Stimulated activated CD8-positive, alpha-beta memory T cell treated with anti-CD3 and anti-CD28 coated beads, Interleukin-4, amount 100 ng/mL, for 4 hours (primary cell): ENCODE results near the gene TLE6.
"Not testable (repeated sequence)": the region's sequence is repeated elsewhere in the genome, so short reads cannot be mapped to it uniquely, and the experiment has no call there.

Source experiments
- DNase-seq, 2 donors: peaks; one replicate each; pipeline ENCODE4 v3.0.0-alpha.2; 2020; ENCODE audit warnings: low read depth in 2 of 2, low spot score in 1 of 2

The TLE6 gene

GRCh38 chr19:2977001-2977745 lies at the start of gene TLE6:
Gene TLE6 (plus strand): TSS chr19:2977564. CDS start chr19:2978234, 670 bp downstream.
- peak; percentile 79 to 86 for DNase-seq

- DNase-seq: no peak
These were observed 43.9 kb upstream of the TLE6 start for GRCh38 chr19:2933490-2933910.

GRCh38 chr19:2935863-2936262 lies 41.5 kb upstream of the TLE6 start:
- not testable (repeated sequence) for DNase-seq

- DNase-seq: no peak
These were observed 34.3 kb upstream of the TLE6 start for GRCh38 chr19:2942928-2943640.

GRCh38 chr19:2944403-2944774 lies 33.0 kb upstream of the TLE6 start:
- DNase-seq: no peak

- DNase-seq: peak; percentile 98 to 99
These were observed 32.4 kb upstream of the TLE6 start, which contains the start of gene ZNF77 for GRCh38 chr19:2944775-2945574. Gene ZNF77 (minus strand): TSS chr19:2944971. CDS start chr19:2944840, 131 bp downstream.

- no peak for DNase-seq
These were observed 31.7 kb upstream of the TLE6 start for GRCh38 chr19:2945575-2946184.

GRCh38 chr19:2949939-2950285 lies 27.5 kb upstream of the TLE6 start:
- no peak for DNase-seq

- peak; percentile 100 for DNase-seq
These were observed 26.9 kb upstream of the TLE6 start for GRCh38 chr19:2950286-2951124.

- no peak for DNase-seq
These were observed 24.3 kb upstream of the TLE6 start for GRCh38 chr19:2952953-2953481.

- DNase-seq: no peak
These were observed 20.2 kb upstream of the TLE6 start for GRCh38 chr19:2957160-2957559.

- DNase-seq: no peak
These were observed 17.2 kb upstream of the TLE6 start for GRCh38 chr19:2960120-2960519.

- no peak for DNase-seq
These were observed 15.2 kb upstream of the TLE6 start for GRCh38 chr19:2962018-2962670.

- no peak for DNase-seq
These were observed 14.2 kb upstream of the TLE6 start for GRCh38 chr19:2963122-2963521.

- not testable (repeated sequence) for DNase-seq
These were observed 13.7 kb upstream of the TLE6 start for GRCh38 chr19:2963631-2964030.

GRCh38 chr19:2964874-2965273 lies 12.5 kb upstream of the TLE6 start:
- DNase-seq: no peak

- DNase-seq: no peak
These were observed 9.4 kb upstream of the TLE6 start for GRCh38 chr19:2967972-2968371.

- no peak for DNase-seq
These were observed 8.3 kb upstream of the TLE6 start for GRCh38 chr19:2969104-2969504.

- no peak for DNase-seq
These were observed 7.0 kb upstream of the TLE6 start for GRCh38 chr19:2970201-2970835.
